HCT116 (cell line): ENCODE data around the gene STXBP3.

Experiments used
- POLR2AphosphoS5 ChIP-seq: IDR thresholded peaks from 2 replicates; pipeline ENCODE4 v1.6.1; 2011; ENCODE audit warnings: mild to moderate bottlenecking, low read depth, low read length, moderate library complexity
- YY1 ChIP-seq: IDR thresholded peaks from 2 replicates; pipeline ENCODE4 v1.6.1; 2011; ENCODE audit warnings: low read length, low read depth, moderate library complexity, mild to moderate bottlenecking; ENCODE audit not compliant: insufficient replicate concordance; ENCODE audit errors: extremely low read depth
- TF ChIP-seq, protein P1 (sequence below), 3 experiments: fragments of 200-600 bp in 1 of 3; sonication (generic) in 1 of 3; IDR thresholded peaks in 2 of 3; conservative IDR thresholded peaks in 1 of 3; 2 replicates each; pipeline ENCODE4 v1.5.1; 2012 to 2017; ENCODE audit warnings: low read depth in 2 of 3, low read length in 2 of 3, antibody characterized with exemption in 1 of 3, borderline replicate concordance in 1 of 3, control low read depth in 1 of 3, mild to moderate bottlenecking in 1 of 3, mixed read lengths in 1 of 3, mixed run types in 1 of 3, moderate library complexity in 1 of 3; ENCODE audit not compliant: insufficient read depth in 1 of 3

DNA sequence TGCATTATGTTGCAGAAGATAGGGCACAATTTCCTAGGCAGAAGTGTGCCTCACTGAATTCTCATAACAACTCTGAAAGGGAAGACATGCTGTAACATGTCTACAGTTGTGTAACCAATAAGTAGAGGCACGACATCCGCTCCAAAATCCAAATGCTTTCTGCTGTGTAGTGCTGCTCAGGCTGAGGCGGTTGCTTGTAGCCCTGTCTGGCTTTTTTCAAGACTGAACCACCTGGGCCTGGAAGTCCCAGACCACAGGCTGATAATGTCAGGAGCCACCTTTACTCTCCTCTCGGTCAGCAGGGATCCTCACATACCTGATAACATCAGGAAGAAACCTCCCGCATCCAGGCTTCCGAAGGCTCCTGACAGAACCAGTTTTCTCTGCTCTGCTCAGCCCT, 99.5 kb downstream of the STXBP3 start:
- TF ChIP-seq YY1, result no peak
- TF ChIP-seq POLR2AphosphoS5, result no peak
- TF ChIP-seq, protein P1, sequence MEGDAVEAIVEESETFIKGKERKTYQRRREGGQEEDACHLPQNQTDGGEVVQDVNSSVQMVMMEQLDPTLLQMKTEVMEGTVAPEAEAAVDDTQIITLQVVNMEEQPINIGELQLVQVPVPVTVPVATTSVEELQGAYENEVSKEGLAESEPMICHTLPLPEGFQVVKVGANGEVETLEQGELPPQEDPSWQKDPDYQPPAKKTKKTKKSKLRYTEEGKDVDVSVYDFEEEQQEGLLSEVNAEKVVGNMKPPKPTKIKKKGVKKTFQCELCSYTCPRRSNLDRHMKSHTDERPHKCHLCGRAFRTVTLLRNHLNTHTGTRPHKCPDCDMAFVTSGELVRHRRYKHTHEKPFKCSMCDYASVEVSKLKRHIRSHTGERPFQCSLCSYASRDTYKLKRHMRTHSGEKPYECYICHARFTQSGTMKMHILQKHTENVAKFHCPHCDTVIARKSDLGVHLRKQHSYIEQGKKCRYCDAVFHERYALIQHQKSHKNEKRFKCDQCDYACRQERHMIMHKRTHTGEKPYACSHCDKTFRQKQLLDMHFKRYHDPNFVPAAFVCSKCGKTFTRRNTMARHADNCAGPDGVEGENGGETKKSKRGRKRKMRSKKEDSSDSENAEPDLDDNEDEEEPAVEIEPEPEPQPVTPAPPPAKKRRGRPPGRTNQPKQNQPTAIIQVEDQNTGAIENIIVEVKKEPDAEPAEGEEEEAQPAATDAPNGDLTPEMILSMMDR (IDR thresholded peaks at IDR 0.05 in 2 of 3, conservative IDR thresholded peaks at IDR 0.05 in 1 of 3; ENCODE audit: borderline replicate concordance in 1 of 3, insufficient read depth in 1 of 3, low read depth in 2 of 3, low read length in 2 of 3), result no peak
